G401 (cell line): Measurements from ENCODE around the gene KDSR. TPM values are rescaled to one million over a fixed set of nuclear protein-coding genes. Genes with fewer than 3 reads are reported as not detected.
"Not testable (repeated sequence)": the region's sequence is repeated elsewhere in the genome, so short reads cannot be mapped to it uniquely, and the experiment has no call there.

Experiments
- DNase-seq: peaks from one replicate; pipeline ENCODE4 v3.0.0-alpha.2; 2015; ENCODE audit warnings: low spot score
- in situ Hi-C: cut with HindIII; loops from 2 replicates; pipeline ENCODE4 v1.10.0; 2016; ENCODE audit warnings: low sequenced_read_pairs, mixed read lengths
- total RNA-seq: library from RNA; depleted of rRNA; stranded (reverse); fragments of >200 nt; shearing (Covaris generic); gene quantifications from 2 replicates; pipeline ENCODE4 v1.2.3, GENCODE V29; 2014

Gene KDSR
- total RNA-seq, 1 experiment from 2014 or later: 23.3 TPM

- no peak for DNase-seq
- in situ Hi-C loops: no loop called here
Measured at GRCh38 chr18:63373161-63373560, 6.2 kb upstream of the KDSR start.

GRCh38 chr18:63368611-63369010 lies 1.6 kb upstream of the KDSR start:
- in situ Hi-C loops: no loop called here
- DNase-seq: no peak

DNA sequence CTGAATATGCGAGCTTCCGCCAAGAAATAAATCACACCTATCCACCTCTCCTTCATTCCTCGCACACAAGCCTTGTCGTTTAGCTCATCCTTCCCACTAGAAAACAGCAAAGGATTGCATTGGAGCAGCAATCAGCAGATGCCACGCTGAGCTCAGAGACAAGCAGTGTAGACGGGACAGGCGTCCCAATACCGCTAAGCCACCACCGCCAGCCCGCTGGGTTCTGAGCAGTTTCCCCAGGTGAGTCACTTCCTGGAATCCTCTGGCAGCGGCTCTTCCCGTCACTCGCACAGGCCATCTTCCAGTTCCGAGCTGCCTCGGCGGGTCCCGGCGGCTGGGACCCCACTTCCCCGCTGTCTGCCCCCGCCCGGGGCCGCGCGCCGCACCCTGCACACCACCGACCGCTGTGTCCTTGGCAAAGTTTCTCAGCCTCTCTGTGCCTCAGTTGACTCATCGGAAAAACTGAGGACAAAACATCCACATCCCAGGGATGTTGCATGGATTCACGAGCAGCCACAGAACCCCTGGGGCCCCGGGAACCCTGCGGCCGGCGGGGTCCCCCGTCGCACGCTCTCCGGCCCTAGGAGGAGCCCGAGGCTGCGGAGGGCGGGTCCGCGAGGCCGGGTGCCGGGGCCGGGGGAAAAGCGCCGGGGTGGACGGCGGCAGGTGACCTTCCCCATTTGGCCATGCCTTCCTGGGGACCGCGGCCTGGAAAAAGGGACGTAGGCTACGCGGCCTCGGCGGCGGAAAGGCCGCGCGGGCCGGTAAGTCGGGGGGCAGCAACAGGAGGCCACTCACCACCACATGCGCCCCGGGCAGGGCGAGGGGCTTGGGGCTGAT lies 573 bp downstream of the KDSR start:
- in situ Hi-C loops: no loop called here
- peak; percentile 71 for DNase-seq

GRCh38 chr18:63365876-63366212 lies 1.2 kb downstream of the KDSR start:
- no peak for DNase-seq
- in situ Hi-C loops: no loop called here

- DNase-seq: no peak
- in situ Hi-C loops: no loop called here
Measured at GRCh38 chr18:63363951-63364350, 3.1 kb downstream of the KDSR start.

DNA sequence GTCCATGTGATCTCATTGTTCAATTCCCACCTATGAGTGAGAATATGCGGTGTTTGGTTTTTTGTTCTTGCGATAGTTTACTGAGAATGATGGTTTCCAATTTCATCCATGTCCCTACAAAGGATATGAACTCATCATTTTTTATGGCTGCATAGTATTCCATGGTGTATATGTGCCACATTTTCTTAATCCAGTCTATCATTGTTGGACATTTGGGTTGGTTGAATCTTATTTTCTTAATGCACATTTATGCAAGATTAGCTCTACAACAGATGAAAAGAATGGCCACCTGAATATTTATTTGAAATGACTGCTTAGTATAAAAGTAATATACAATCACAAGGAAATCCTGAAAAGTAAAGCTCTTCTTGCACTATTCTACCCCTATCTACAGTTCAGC lies 3.6 kb downstream of the KDSR start:
- DNase-seq, in situ Hi-C loops: not testable (repeated sequence)

DNA sequence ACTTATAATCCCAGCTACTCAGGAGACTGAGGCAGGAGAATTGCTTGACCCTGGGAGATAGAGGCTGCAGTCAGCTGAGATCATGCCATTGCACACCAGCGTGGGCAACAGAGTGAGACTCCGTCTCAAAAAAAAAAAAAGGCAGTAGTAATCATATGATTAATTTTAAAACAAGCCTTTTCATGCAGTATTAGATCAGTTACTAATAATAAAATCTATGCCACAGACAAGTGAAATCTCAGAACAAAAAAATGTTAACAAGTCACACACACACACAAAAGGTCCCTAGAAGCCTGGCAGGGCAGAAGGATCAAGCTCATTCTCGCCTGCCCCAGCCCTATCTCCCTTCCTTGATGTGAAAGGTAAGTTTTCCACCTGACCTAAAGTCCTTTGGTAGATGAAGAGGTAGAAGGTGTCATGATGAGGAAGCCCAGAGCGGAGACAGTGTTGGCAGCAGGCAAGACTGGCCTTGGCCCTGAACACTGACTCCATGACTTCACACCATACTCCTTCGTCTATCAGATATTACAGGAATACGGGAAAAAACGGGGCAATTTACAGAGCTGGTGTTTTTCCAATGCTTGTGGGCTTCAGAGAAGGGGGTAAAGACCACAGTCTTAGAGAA lies 10.6 kb downstream of the KDSR start:
- DNase-seq: no peak
- in situ Hi-C loops: no loop called here

DNA sequence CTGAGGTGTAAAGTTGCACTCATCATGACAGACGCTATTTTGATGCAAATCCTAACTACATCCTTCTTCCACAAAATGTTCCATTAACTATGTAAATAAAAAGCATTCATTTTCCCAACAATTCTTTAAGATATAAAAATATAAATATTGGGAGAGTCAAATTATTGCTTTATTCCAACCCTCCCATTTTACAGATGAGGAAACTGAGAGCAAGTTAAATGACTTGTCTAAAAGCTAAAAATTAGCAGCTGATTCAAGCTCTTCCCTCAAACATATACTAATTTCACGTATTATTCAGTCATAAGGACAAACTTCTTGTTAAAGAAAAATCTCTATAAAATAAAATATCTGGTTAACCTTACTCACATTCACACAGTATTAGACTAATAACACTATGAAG lies 16.8 kb downstream of the KDSR start:
- DNase-seq: no peak
- in situ Hi-C loops: no loop called here

DNA sequence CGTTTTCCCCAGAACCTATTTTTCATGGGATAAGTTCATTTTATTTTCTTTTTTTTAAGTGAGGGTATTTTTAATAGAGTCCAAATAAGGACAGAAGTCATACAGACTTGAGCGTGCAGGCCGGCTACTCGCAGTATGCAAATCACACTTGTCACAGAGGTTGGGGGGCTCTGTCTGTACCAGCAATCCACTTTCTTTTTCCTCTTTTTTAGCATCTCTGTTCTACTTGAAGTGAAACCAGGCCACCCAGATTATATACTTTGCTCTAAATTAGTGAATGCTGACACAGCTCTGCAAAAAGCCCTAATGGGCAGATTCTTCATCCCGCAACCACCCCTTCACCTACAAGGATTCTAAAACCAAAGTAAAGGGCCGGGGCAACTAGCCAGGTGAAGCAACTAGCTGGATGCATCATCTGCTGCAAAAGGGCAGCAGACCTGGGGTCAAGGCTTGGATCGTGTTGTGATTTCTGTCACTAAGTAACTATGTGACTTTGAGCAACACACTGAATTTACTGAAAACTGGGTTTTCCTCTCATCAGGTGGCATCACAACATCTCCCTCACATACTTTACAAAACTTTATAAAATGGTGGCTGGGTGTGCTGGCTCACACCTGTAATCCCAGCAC lies 18.4 kb downstream of the KDSR start:
- in situ Hi-C loops: no loop called here
- DNase-seq: no peak

DNA sequence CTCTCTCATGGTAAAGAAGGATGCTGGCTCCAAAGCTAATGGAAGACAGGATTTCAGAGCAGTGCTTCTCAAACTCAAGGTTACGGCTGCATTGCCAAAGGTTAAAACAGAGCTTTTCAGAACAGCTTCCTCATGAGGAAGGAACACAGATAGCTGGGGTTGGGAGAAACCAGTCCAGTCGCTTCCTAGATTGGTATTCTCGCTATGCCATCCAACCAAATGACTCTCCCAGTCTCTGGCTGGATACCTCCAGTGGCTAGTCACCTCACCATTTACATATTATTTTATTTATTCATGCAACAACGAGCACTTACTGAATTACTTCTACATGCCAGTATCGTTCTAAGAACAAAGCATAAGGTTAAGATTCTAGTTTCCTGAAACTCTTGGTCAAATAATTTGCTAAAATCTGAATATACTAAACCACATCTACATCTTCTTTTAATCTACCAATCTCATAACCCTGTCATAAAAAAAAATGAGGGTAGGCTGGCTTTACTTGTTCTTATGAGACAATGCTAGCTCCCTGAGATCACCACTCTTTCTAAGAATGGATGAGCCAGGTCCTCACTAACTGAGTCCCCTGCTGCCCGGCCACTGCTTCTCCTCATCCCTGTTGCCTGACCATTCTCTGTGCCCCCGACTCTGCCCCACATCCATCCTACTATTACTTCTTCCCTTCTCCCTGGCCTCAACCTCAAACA lies 20.4 kb downstream of the KDSR start:
- DNase-seq: no peak
- in situ Hi-C loops: no loop called here

- in situ Hi-C loops: no loop called here
Measured at GRCh38 chr18:63346031-63346430, 21.0 kb downstream of the KDSR start.

GRCh38 chr18:63344918-63345317 lies 22.1 kb downstream of the KDSR start:
- DNase-seq: no peak
- in situ Hi-C loops: no loop called here

More at GRCh38 chr18:63346031-63346430, 21.0 kb downstream of the KDSR start:
- peak; percentile 52 for DNase-seq

GRCh38 chr18:63344263-63344662 lies 22.7 kb downstream of the KDSR start:
- in situ Hi-C loops: no loop called here

GRCh38 chr18:63342206-63342605 lies 24.8 kb downstream of the KDSR start:
- peak; percentile 43 for DNase-seq
- in situ Hi-C loops: no loop called here

More at GRCh38 chr18:63344263-63344662, 22.7 kb downstream of the KDSR start:
- DNase-seq: no peak

- DNase-seq: peak; percentile 46
- in situ Hi-C loops: loop anchor here (10.0 kb wide), 1 partner anchor 325 kb away; no protein-coding TSS in a partner anchor
Measured at GRCh38 chr18:63339920-63340484, 27.0 kb downstream of the KDSR start.

DNA sequence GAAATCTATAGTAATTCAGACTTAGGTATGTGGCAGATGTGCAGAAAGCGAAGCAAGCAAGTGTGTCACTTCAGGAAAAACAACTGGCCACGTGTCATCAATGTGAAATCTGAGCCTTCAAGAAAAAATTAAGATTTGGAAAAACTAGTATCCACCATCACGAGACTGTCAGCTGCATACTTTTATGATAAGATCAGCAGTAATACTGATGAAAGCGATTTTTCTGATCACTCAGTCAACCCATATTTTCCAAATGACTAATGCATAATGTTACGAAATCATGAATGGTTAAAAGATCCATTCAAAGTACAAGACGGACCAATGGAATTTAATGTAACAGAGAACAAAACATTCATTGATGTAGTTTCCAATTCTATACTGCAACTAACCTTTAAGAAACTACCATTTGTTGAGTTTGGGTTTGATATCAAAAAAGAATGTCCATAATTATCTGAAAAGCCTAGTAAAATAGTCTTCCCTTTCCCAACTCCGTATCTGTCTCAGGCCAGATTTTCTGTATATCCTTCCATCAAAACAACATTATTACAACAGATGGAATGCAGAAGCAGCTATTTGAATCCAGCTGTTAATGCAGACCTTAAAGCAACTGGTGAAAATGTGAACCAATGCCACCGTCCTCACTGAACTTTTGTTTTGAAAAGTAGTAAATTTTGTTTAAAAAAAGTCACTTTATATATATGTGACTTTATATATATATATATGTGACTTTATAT lies 30.5 kb downstream of the KDSR start:
- in situ Hi-C loops: loop anchor here (10.0 kb wide), 1 partner anchor 322 kb away; no protein-coding TSS in a partner anchor
- no peak for DNase-seq

DNA sequence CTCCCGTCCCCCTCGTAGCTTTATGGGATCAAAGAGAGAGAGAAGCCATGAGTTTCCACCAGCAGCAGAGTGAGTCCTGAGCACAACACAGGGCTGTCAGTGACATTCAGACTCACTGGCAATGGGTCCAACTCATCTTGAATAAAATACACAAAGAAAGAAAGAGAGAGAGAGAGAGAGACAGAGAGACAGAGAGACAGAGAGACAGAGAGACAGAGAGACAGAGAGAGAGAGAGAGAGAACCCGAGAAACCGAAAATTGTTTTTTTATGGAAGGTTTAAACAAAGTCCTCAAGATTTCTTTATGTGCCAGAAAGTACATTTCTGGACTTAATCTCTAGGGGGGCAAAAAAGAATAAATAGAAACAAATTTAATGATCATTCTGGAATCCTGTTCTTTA lies 35.9 kb downstream of the KDSR start:
- DNase-seq: no peak
- in situ Hi-C loops: loop anchor here (10.0 kb wide), 1 partner anchor 316 kb away; no protein-coding TSS in a partner anchor

DNA sequence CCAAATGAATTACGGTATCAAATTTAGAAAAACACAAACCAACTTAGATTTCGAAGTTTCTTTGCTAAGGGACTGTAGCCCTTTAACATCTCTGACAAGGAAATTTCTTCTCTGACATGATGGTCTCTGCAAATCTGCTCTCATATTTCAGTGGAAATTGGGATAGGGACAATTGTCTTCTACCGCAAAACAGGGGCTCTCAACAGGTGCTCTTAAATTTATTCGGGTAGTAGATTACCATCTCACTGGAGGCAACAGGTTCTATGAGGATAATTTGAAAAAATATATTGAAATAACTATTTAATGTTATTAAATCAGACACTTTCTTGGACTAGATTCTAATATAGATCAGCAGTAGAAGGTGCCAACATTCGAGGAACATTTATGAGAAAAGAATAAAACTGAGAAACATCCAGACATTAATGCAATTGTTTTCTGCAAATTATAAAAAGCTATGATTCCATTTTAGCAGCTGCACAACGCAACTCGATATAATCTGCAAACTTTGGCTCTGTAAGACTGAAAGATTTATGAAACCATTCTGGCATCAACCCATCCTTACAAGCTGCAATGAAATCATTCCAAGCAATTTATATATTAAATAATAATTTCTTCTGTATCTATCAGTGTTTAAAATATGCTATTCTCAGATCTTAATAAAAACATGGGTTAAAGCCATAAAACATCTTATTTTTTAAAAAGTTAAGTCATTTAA lies 37.4 kb downstream of the KDSR start:
- no peak for DNase-seq
- in situ Hi-C loops: loop anchor here (10.0 kb wide), 1 partner anchor 315 kb away; no protein-coding TSS in a partner anchor
